GM21381 (cell line): ENCODE results near the gene RIOK1.
A peak's percentile ranks its signal among the peaks of the same experiment; 100 is the strongest.
"Not testable (repeated sequence)": the region's sequence is repeated elsewhere in the genome, so short reads cannot be mapped to it uniquely, and the experiment has no call there.

Experiments
- ATAC-seq: cut with Tn5 transposase; IDR thresholded peaks from one replicate; pipeline ENCODE4 v1.9.1; 2021; ENCODE audit warnings: mild to moderate bottlenecking, moderate library complexity; ENCODE audit not compliant: unreplicated experiment

The RIOK1 gene

GRCh38 chr6:7389451-7390225 lies at the start of gene RIOK1, which contains the start of gene CAGE1:
Gene RIOK1 (plus strand): TSS chr6:7389808. CDS start chr6:7390003, 195 bp downstream.
Gene CAGE1 (minus strand): TSS chr6:7389742. CDS start chr6:7387173, 2,569 bp downstream.
- peak; percentile 97 for ATAC-seq

- ATAC-seq: no peak
These were observed 48.3 kb upstream of the RIOK1 start for GRCh38 chr6:7341271-7341670.

DNA sequence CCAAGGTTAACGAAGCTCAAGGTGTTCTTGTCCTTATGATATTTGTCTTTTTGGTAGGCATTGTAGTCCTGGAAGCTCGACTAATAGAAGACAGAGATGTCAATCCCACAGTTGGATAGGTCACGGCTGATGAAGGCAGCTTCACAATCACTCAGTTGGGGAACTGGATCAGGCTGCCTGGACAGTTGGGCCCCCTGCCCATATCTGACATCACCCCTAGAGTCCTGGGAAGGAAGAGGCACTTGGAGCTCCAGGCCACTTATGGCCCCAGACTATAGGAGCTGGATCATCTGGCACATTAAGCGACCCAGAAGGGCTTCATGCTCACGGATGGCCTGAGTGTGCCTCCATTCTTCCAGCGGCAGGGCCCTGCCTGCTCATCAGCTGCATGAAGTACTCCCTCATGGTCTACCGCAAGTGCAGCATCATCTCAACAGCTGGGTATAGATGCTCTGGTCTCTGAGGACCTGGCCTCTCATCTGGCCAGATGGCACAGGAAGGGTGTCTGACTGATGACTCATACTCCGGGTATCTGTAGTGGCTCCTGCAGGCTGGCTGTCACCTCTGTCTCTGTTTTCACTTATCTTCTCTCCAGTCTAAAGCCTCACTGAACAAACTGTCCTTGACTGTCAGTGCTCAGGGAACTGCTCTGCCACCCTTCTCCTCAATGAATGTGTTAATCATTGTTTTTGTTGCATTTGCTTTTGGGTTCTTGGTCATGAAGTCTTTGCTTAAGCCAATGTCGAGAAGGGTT lies 47.4 kb upstream of the RIOK1 start:
- ATAC-seq: no peak

- ATAC-seq: no peak
These were observed 45.8 kb upstream of the RIOK1 start for GRCh38 chr6:7343546-7344475.

DNA sequence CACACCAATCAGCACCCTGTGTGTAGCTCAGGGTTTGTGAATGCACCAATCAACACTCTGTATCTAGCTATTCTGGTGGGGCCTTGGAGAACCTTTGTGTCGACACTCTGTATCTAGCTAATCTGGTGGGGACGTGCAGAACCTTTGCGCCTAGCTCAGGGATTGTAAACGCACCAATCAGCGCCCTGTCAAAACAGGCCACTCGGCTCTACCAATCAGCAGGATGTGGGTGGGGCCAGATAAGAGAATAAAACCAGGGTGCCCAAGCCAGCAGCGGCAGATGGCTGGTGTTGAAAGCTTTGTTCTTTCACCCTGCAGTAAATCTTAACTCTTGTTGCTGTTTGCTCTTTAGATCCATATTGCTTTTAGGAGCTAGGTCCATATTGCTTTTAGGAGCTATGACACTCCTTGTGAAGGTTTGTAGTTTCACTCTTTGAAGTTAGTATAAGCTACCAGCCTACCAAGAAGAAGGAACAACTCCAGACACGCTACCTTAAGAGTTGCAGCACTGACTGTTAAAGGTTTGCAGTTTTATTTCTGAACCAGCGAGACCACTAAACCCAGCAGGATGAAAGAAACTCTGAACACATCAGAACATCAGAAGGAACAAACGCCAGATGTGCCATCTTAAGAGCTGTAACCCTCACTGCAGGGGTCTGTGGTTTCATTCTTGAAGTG lies 44.7 kb upstream of the RIOK1 start:
- not testable (repeated sequence) for ATAC-seq

DNA sequence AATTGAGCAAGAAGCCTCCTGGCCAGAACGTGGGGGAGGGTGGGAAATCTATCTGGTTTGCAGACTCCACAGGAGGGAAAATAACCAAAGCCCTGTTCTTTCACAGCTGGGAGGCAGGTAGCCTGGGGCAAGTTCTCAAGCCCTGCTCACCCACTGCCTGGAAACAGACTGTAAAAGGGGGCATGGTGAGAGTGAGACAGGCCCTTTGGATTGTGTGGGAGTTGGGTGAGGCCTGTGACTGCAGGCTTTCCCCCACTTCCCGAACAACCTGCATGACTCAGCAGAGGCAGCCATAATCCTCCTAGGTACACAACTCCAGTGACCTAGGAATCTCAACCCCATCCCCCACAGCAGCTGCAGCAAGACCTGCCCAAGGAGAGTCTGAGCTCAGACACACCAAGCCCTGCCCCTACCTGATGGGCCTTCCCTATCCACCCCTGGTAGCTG lies 42.0 kb upstream of the RIOK1 start:
- ATAC-seq: not testable (repeated sequence)

- ATAC-seq: not testable (repeated sequence)
These were observed 39.0 kb upstream of the RIOK1 start for GRCh38 chr6:7350591-7350990.

DNA sequence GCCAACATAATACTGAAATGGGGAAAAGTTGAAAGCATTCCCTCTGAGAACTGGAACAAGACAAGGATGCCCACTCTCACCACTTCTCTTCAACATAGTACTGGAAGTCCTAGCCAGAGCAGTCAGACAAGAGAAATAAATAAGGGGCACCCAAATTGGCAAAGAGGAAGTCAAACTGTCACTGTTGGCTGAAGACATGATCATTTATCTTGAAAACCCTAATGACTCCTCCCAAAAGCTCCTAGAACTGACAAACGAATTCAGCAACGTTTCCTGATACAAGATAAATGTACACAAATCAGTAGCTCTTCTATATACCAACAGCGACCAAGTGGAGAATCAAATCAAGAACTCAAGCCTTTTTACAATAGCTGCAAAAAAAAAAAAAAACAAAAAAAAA lies 37.7 kb upstream of the RIOK1 start:
- ATAC-seq: not testable (repeated sequence)

DNA sequence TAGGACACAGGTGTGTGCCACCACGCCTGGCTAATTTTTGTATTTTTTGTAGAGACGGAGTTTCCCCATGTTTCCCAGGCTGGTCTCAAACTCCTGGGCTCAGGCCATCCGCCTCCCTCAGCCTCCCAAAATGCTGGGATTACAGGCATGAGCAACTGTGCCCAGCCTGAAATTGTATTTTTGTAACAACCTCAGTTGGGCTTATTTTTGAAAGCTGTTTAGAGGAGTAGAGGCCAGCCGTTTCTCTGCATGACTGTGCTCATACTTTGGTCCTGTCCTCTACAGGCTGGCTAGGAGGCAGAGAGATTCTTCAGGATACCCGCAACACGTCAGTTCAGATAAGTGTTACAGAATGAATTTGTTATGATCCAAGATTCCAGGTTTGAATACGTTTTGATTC lies 22.2 kb upstream of the RIOK1 start:
- no peak for ATAC-seq

DNA sequence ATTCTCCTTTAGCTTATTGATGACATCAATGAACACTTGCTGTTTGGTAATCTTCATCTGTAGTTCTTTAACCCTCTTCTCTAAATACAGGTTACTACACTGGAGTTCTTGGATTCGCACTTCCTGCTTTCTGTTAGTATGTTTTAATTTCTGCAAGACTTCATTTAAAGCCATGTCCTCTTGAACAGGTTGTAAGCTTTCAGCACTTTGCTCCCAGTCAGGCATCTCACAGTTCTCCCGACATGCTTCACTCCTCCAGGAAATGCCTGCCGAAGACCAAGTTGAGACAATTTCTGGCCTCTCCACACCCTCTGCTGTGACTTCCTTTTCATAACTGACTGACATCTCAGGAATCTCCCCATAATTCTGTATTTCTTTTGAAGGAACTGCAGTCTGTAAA lies 15.9 kb upstream of the RIOK1 start:
- no peak for ATAC-seq

- no peak for ATAC-seq
These were observed 11.6 kb upstream of the RIOK1 start for GRCh38 chr6:7377961-7378360.

- ATAC-seq: no peak
These were observed 10.9 kb upstream of the RIOK1 start for GRCh38 chr6:7378740-7379139.

DNA sequence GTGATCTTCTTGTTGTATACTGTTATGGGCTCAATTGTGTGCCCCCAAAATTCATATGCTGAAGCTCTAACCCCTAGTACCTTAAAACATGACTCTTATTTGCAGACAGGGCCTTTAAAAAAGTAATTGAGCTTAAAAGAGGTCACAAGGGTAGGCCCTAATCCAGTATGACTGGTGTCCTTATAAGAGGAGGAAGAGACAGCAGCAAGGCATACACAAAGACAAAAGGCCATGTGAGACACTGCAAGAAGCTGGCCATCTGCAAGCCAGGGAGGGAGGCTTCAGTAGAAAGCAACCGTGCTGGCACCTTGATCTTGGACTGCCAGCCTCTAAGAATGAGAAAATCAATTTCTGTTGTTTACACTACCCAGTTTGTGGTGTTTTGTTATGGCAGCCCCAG lies 8.5 kb upstream of the RIOK1 start:
- no peak for ATAC-seq

DNA sequence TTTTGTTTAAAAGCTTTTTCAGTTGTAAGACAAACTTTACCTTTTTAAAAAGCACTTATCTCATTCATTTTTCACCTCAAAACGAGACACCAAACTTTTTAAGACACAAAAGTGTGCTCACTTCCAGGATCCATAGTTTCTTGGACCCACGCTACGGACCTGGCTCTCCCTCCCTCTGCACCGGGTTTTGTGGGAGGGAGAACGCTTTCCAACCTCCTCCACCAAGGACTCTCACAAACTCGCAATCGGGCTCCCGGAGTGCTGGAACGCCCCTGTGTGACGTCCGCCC lies 502 bp upstream of the RIOK1 start:
- ATAC-seq: no peak

DNA sequence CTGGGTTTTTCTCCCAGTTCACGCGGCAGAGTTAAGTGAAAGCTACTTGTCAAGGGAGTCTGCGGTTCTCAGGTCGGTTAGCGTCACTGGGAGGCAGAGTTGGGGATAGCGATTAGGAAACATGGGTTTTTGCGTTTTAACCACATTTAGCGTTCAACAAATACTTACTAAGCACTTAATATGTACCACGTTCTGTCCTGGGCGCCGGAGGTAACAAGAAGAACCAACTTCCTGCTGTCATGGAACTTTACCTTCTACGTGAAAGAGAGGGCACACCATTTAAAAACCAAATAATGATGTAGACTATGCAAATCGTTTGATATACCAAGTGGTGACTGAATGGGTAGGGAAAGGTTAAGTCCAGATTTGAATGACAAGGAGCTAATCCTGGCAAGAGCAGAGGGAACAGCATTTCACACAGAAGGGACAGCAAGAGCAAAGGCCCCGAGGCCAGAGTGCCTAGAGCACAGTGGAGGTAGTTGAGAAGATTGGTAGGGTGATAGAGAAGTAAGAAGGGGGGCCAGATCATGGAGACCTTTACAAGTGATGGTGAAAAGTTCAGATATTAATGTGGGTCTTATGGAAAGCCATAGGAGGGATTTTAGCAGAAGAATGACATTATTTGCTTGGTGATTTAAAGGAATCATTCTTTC lies 744 bp downstream of the RIOK1 start:
- peak; percentile 3 for ATAC-seq

DNA sequence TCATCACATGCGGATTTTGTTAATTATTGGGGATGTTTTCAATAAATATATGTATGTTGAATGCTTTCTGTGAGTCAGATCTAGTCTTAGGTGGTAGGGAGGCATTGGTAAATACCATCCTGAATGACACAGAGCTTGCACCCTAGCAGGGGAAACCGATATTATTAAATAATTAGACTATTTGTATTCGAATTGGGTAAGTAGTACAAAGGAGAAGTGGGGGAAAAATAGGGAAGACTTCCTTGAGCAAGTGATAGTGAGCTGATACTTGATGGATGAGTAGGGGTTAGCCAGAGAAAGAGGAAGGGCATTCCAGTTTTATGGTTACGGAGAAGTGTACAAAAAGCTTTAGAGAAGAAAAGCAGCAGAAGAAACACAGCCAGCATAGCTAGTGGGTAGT lies 1.5 kb downstream of the RIOK1 start:
- ATAC-seq: no peak

- no peak for ATAC-seq
These were observed 2.8 kb downstream of the RIOK1 start for GRCh38 chr6:7392402-7392801.

- ATAC-seq: no peak
These were observed 11.5 kb downstream of the RIOK1 start for GRCh38 chr6:7401075-7401474.

DNA sequence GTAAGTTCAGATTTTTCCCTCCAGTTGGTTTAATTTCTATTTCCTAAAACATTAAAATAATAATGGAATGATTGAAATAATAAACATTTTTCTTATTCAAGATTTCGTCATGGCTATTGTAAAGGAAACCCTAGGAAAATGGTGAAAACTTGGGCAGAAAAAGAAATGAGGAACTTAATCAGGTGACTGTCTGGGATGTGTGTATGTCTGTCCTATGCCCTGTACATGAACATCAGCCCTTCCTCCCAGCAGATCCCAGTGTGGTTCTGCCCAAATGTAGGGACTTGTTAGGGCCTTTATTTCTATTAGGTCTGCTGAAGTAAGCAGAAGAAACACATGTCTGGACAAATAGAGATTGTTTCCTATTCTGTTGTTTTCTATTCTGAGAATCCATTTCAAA lies 13.1 kb downstream of the RIOK1 start:
- ATAC-seq: no peak

- ATAC-seq: no peak
These were observed 14.9 kb downstream of the RIOK1 start for GRCh38 chr6:7404546-7404945.
